ENCODE data around the gene FGGY.

GRCh38 chr1:59638231-59638711, 341.4 kb downstream of the FGGY start:
- TF ChIP-seq OVOL3 (tag by site-specific recombination; IDR thresholded peaks at IDR 0.05) (no peak), CTCF (tag by site-specific recombination; IDR thresholded peaks at IDR 0.05) (no peak), ZNF660 (tag by site-specific recombination; IDR thresholded peaks at IDR 0.05) (no peak), GLI2 (tag by site-specific recombination; IDR thresholded peaks at IDR 0.05; ENCODE audit: borderline replicate concordance, low read depth) (no peak), ZBTB7A (tag by site-specific recombination; IDR thresholded peaks at IDR 0.05; ENCODE audit: low read depth) (no peak), PRDM6 (tag by site-specific recombination; IDR thresholded peaks at IDR 0.05) (no peak), ZNF623 (tag by site-specific recombination; IDR thresholded peaks at IDR 0.05) (no peak), FEZF1 (tag by site-specific recombination; IDR thresholded peaks at IDR 0.05) (no peak)

All from HEK293 (cell line).